GM21367 (cell line): Measurements from ENCODE around the gene PGGHG.

Source experiments
- ATAC-seq: cut with Tn5 transposase; IDR thresholded peaks from one replicate; pipeline ENCODE4 v1.9.1; 2021; ENCODE audit not compliant: unreplicated experiment

Gene PGGHG

DNA sequence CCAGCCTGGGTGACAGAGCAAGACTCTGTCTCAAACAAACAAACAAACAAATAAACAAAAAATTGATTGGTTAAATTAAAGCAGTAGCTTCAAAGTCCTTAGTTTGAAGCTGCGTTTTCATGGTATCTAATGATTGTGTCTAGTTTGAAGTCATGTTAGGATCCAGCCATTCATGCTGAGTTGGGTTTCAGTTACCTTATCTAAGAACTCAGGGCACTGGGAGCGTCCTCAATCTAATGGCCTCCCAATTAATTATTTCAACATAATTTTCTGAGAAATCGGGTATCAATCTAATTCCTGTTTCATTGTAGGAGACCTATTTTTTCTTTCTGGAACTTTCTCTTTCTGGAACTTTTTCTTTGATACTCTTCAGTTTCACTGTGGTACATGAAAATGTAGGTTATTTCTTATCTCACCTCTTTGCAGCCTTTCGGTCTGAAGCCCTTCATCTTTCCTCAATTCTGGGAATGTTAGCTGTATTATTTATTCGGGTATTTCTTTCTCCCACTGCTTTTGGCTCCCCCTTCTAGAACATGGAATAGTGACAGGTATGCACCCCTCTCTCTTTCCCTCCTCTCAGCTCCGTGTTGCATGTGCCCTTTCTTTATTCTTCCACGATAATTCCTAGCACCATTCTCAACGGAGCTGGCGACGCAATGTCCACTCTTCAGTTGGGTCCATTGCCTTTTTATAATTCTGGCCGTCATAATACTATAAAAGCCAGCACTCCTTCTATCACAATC is 56.1 kb downstream of the PGGHG start:
- no peak for ATAC-seq
